Activated T-cell treated with anti-CD3 and anti-CD28 coated beads for 24 hours (primary cell): Measurements from ENCODE around the gene SKAP1.
"Not testable (repeated sequence)": the region's sequence is repeated elsewhere in the genome, so short reads cannot be mapped to it uniquely, and the experiment has no call there.

Experiments
- DNase-seq: peaks from one replicate; pipeline ENCODE4 v3.0.0-alpha.2; 2020; ENCODE audit warnings: low read depth

The SKAP1 gene

GRCh38 chr17:48317732-48318131 lies 112.3 kb downstream of the SKAP1 start:
- DNase-seq, result no peak

GRCh38 chr17:48314716-48315115 lies 115.3 kb downstream of the SKAP1 start:
- no peak for DNase-seq

GRCh38 chr17:48313096-48313755 lies 116.8 kb downstream of the SKAP1 start:
- DNase-seq, result no peak

- DNase-seq, result no peak
Observed at GRCh38 chr17:48311324-48311723, 118.7 kb downstream of the SKAP1 start.

- no peak for DNase-seq
Observed at GRCh38 chr17:48310748-48311213, 119.2 kb downstream of the SKAP1 start.

GRCh38 chr17:48308581-48308980 lies 121.4 kb downstream of the SKAP1 start:
- DNase-seq, result no peak

GRCh38 chr17:48307814-48308411 lies 122.1 kb downstream of the SKAP1 start:
- peak; percentile 37 for DNase-seq

- no peak for DNase-seq
Observed at GRCh38 chr17:48307255-48307654, 122.8 kb downstream of the SKAP1 start.

- DNase-seq, result no peak
Observed at GRCh38 chr17:48301002-48301401, 129.0 kb downstream of the SKAP1 start.

- no peak for DNase-seq
Observed at GRCh38 chr17:48299760-48300159, 130.3 kb downstream of the SKAP1 start.

GRCh38 chr17:48297825-48298224 lies 132.2 kb downstream of the SKAP1 start:
- DNase-seq, result no peak

- no peak for DNase-seq
Observed at GRCh38 chr17:48296453-48296852, 133.6 kb downstream of the SKAP1 start.

- no peak for DNase-seq
Observed at GRCh38 chr17:48295362-48296288, 134.4 kb downstream of the SKAP1 start.

- no peak for DNase-seq
Observed at GRCh38 chr17:48294806-48295361, 135.1 kb downstream of the SKAP1 start.

GRCh38 chr17:48294020-48294805 lies 135.8 kb downstream of the SKAP1 start:
- no peak for DNase-seq

- no peak for DNase-seq
Observed at GRCh38 chr17:48293319-48294019, 136.5 kb downstream of the SKAP1 start.

- DNase-seq, result no peak
Observed at GRCh38 chr17:48290378-48290777, 139.6 kb downstream of the SKAP1 start.

- DNase-seq, result not testable (repeated sequence)
Observed at GRCh38 chr17:48286917-48287316, 143.1 kb downstream of the SKAP1 start.

GRCh38 chr17:48285614-48286013 lies 144.4 kb downstream of the SKAP1 start:
- DNase-seq, result no peak

- no peak for DNase-seq
Observed at GRCh38 chr17:48283907-48284306, 146.1 kb downstream of the SKAP1 start.

- DNase-seq, result no peak
Observed at GRCh38 chr17:48283411-48283810, 146.6 kb downstream of the SKAP1 start.
